ENCODE measurements around the gene ODAD2. TPM values are rescaled to one million over a fixed set of nuclear protein-coding genes. Genes with fewer than 3 reads are reported as not detected.
"Not testable (repeated sequence)": the region's sequence is repeated elsewhere in the genome, so short reads cannot be mapped to it uniquely, and the experiment has no call there.

ODAD2 gene
- total RNA-seq, 2 donors from 2014 or later, result 0.09 to 0.42 TPM

DNA sequence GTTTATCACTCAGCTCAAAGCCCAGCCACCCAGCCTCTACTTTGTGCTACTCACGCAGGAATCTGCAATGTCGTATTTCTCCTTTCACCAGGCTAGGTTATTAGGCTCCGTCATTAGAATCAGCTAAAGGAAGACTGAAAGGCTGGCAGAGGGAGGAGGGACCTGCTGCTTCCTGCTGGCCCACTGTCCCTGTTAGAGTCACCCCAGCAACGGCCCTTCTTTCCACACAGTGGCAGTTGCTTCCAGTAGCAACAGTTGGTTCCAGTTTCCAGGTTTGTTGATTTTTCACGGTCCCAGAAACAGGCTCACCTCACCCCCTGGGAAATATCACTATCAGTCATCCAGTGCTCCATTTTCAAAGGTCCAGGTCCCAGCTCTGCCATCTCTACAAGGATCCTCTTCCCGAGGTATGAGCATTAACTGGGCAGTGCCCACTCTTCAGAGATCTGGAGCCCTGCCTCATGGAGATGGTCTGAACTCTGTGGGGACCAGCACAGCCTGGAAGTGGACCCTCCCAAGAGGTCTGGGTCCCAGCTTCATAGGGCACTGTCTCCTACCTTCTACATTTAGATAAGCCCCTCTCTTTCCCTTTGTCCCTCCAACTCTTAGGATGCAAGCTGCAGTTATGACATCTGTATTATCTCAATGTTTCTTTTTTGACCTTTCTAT lies 15.9 kb downstream of the ODAD2 start:
- intact Hi-C loops (cut with DNase I, micrococcal nuclease), result no loop called here
- ATAC-seq, result no peak

DNA sequence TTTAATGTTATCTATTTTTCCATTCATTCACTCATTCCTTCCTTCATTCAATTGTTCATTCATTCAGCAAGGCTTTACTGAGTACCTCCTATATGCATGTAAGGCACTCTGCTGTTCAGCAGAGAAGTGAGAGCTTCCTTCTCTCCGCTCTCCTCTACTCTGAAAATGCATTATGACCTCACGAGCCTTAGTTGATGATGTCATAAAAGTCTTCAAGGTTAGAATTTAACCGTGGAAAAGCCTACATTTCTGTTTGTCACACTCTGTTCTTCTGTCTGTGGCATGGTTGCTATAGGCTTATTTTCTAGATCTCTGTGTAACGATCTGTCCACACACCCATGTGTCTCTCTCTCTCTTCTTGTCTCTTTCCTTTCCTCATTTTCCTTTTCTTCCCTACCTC lies 17.1 kb downstream of the ODAD2 start:
- intact Hi-C loops (cut with DNase I, micrococcal nuclease), result no loop called here
- no peak for ATAC-seq
- no peak for DNase-seq

More for the DNA sequence above, 15.9 kb downstream of the ODAD2 start:
- no peak for DNase-seq

DNA sequence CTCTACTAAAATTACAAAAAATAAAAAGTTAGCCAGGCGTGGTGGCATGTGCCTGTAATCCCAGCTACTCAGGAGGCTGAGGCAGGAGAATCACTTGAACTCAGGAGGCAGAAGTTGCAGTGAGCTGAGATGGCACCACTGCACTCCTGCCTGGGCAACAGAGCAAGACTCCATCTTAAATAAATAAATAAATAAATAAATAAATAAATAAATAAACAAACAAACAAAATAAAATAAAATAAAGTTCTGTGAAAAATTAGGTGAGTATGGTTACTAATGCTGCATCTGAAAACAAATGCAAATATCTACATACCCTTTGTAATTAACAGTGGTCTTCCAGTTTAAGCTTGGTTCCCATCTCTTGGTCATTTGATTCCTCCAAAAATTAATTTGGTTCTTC lies 28.1 kb downstream of the ODAD2 start:
- ATAC-seq; DNase-seq; intact Hi-C loops (cut with DNase I, micrococcal nuclease): not testable (repeated sequence)

DNA sequence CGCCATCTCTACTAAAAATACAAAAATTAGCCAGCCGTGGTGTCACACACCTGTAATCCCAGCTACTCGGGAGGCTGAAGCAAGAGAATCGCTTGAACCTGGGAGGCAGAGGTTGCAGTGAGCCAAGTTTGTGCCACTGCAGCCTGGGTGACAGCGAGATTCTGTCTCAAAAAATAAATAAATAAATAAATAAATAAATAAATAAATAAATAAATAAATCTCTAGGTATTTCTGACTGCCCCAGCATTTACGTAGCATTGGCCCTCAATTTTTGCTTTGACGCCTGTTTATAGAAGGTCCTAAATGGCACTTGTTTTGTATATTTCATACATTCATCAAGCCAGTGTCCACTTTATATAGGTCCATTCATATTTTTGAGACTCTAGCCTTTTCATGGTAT lies 28.9 kb downstream of the ODAD2 start:
- intact Hi-C loops (cut with DNase I, micrococcal nuclease); ATAC-seq: not testable (repeated sequence)

DNA sequence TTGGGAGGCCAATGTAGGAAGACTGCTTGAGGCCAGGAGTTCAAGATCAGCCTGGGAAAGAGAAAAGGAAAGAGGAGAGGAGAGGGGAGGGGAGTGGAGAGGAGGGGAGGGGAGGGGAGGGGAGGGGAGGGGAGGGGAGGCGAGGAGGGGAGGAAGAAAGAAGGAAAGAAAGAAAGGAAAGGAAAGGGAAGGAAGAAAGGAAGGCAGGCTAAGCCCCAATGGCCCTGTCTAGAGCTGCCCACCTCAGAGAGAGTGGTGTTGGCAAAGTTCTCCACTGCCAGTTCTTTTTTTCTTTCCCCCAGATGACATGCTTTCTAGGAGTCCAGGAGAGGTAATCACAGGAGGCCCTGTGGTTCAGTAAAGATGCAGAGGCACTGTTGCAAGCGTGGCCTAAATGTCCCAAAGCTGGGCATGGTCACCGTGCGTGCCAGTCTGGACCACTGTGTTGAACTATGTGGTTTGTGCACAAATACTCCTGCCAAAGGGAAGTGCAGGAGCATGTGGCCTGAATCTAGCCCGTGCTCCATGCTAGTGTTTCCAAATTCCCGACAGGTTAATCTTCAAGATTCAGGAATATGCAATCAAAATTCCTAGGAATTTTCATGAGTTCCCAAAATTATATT lies 39.7 kb downstream of the ODAD2 start:
- no peak for ATAC-seq
- DNase-seq, result no peak
- intact Hi-C loops (cut with DNase I, micrococcal nuclease), result no loop called here

More for the DNA sequence above, 28.9 kb downstream of the ODAD2 start:
- DNase-seq, result not testable (repeated sequence)

DNA sequence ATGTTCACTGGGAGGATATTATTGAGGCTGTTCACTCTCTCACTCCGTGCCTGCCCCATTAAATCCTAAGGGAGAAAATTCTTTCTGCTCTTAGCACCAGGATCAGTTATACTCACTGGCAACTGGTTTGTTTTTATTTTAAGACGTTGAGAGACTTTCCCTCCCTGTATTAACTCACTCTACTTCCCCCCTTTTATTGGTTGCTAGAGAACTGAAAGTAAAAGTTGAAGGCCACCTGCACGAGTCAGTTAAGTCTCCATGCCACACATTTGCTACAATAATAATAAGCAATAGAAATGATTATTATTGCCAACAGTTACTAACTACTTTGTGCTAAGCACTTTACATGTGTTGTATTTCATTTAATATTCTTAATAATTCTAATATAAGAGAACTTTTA lies 40.5 kb downstream of the ODAD2 start:
- intact Hi-C loops (cut with DNase I, micrococcal nuclease); ATAC-seq; DNase-seq: not testable (repeated sequence)

DNA sequence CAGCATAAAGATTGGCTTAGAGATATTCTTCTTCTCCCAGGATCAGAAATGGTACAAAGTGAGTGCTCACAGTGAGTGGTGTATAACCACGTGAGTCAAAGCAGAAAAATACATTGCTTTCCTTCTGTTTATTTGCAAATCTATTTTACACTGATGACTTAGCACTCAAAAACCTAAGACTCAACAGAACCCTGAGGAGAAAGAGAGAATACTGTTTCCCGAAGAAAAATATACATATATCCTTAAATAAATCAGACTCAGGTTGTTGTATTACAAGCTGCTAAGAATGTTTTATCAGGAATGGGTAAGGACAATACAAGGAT lies 48.7 kb downstream of the ODAD2 start:
- ATAC-seq, result no peak
- DNase-seq, result no peak
- intact Hi-C loops (cut with DNase I, micrococcal nuclease), result no loop called here

DNA sequence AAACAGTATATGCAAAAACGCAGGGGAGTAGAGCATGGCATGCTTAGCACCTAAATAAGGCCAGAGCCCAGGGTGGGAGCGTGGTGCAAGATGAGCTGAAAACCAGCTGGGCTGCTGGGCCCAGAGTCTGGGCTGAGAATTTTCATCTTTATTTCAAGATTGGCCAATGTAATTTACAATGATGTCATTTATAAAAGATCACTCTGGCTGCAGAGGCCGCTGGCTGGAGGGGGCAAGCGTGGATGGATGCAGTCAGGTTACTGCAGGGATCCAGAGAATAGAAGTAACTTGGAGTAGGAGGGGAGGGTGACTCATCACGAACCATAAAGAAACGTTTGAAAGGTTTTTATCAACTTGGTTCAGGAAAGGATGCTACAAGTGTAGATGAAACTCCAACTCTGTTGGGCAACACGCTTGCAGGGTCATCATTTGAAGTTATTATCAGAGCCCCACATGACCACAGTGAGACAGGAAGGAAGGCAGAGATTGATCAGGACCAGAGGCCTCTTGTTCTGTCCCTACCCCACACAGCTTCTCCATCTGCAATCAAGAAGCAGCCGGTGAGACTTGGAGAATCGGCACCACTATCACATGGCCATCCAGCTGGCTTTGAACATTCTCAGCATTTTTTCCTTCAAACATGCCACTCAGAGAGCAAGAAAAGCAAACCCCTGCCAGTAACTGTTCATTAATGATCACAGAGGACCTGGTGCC lies 49.2 kb downstream of the ODAD2 start:
- DNase-seq (no peak), ATAC-seq (no peak)
- intact Hi-C loops (cut with DNase I, micrococcal nuclease), result no loop called here

DNA sequence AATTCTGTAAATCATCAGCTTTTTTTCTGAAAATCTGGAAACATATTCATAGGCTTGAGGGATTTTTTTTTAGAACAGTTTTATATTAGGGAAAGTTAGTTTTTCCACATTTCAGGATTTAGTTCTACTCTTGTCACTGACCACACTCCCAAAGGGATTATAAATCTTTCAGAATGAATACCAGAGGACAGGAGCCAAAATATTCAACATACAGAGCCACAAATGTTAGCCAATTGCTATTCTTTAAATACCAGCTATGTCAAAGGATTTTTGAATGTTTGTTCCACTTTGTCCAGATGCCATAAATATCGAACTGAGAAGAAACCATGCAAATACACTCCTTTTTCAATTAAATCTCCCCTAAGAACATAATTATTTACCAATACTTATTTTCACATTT lies 50.7 kb downstream of the ODAD2 start:
- ATAC-seq (no peak), DNase-seq (no peak)
- intact Hi-C loops (cut with DNase I, micrococcal nuclease), result no loop called here

DNA sequence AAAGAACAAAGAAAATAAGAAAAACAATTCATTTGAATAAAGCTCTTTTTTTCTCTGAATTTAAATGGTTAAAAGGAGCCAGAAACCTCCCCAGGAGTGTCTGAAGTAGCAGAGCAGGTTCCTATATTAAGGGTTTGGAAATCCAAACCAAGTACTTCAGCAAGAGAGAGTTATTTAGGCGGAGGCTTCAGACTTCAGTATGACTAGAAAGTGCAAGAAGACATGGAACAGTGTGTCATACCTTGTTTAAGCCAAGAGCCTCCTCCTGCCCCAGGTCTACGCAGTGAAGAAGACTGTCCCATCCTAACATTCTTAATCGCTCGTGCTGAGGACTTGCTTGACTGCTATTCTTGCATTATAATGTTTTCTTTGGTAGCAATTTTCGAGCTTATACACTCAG lies 51.3 kb downstream of the ODAD2 start:
- ATAC-seq (no peak), DNase-seq (no peak)
- intact Hi-C loops (cut with DNase I, micrococcal nuclease), result no loop called here

DNA sequence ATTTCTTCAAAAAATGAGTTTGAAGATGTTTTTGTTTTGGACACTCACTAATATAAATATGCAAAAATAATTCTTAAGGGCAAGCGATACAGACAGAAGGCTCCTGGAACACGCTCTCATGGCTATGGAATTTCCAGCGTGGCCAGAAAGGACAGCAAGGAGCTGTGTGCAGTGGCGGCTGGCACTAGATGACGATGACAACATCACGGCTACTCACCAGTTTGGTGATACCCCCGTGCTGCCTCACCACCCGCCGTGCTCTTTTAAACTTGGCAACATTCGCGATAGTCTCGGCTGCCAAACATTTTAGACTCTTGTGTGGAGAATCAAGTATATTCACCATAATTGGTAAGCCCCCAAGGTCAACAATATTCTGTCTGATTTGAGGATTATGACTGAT lies 54.9 kb downstream of the ODAD2 start:
- DNase-seq (no peak), ATAC-seq (no peak)
- intact Hi-C loops (cut with DNase I, micrococcal nuclease), result no loop called here

DNA sequence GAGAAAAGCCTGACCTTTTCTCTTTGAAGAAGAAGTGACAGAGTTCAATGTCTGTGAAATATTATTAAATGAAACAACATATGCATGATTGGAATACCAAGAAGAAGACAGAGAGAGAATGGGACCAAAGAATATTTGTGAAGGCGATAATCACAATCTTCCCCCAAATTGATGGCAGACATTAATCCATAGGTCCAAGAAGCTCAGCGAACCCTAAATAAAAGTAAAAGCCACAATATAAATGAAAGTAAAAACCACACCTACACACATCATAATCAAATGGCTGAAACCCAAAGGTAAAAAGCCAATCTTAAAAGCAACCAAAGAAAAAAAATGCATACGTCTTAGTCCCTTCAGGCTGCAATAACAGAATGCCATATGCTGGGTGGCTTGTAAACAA lies 84.0 kb downstream of the ODAD2 start:
- intact Hi-C loops (cut with DNase I, micrococcal nuclease), result no loop called here
- DNase-seq (no peak), ATAC-seq (no peak)

DNA sequence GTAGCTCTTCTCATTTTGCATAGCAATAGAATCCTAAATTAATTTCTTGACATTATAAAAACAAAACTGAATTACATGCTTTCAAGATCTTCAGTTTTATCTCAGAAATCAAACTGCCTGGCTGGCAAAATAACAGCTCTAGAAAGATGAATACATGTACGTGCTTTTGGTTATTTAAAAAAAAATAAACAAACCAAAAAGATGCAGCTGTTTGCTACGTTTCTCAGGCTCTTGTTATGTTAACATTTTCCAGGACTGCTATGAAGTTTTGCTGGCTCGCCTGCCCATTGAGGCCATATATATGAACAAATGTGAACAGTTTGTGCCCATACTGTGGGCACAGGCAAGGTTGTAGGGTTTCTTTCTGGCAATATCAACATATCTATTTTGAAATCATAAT lies 86.6 kb downstream of the ODAD2 start:
- DNase-seq (no peak), ATAC-seq (no peak)
- intact Hi-C loops (cut with DNase I, micrococcal nuclease), result no loop called here

DNA sequence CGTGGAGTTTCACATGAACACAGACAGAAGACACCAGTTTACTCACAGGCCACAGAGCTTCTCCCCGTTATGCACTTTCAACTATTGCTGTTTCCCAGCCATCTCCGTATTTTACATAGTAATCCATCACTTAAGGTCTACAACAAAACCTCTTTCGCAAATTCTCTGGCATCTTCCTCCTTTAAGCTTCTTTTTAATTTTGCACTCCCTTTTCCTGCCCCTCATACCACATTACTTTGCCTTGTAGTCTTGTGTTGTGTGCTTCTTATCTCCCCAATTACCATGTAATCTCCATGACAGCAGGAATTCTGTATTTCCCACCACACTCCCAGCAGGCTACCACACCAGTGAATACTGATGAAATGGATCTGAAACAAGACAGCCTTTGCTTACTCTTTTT lies 87.3 kb downstream of the ODAD2 start:
- no peak for DNase-seq
- no peak for ATAC-seq
- intact Hi-C loops (cut with DNase I, micrococcal nuclease), result no loop called here

DNA sequence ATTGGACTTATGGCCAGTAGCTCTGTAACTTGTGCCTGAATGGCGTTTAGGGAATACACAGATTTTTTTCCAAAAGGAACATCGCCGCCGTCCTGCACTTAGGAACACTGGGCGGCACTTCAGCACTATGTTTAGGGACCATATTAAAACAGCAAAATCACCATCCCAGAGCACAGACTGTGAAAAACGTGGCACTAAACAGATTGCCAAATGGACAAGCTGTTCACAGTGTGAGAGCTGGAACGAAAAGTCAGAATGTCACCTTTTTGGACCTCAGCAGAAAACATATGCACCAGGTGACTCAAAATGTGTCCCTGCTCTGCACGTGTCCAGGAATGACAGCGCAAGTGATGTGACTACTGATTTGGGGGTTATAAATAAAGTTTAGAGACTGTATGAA lies 87.9 kb downstream of the ODAD2 start:
- intact Hi-C loops (cut with DNase I, micrococcal nuclease), result no loop called here
- ATAC-seq (no peak), DNase-seq (no peak)

DNA sequence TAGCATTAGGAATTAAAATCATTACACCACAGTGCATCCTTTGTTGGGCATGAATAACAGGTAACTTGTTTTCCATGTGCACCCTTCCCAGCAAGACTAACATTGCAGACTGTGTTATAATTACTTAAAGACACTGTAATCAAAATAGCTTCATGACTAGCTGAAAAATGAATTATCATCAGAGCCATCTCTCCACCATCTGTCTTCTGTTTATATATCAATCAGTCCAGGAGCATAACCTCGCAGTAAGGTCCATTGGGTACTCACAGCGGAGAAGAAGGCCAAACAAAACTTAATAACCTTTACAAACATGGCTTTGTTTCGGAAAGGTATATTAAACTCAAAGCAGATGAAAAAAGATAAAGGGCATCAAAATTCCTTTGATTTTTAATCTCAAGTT lies 90.6 kb downstream of the ODAD2 start:
- no peak for DNase-seq
- ATAC-seq, result no peak
- intact Hi-C loops (cut with DNase I, micrococcal nuclease), result no loop called here

DNA sequence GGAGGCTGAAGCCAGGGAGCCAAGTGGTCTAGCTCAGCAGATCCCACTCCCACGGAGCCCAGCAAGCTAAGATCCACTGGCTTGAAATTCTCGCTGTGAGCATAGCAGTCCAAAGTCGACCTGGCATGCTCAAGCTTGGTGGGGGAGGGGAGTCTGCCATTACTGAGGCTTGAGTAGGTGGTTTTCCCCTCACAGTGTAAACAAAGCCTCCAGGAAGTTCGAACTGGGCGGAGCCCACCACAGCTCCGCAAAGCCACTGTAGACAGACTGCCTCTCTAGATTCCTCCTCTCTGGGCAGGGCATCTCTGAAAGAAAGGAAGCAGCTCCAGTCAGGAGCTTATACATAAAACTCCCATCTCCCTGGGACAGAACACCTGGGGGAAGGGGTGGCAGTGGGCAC lies 99.4 kb downstream of the ODAD2 start:
- DNase-seq, result peak in 1 of 2 donors; percentile 56
- intact Hi-C loops (cut with DNase I, micrococcal nuclease); ATAC-seq: not testable (repeated sequence)

DNA sequence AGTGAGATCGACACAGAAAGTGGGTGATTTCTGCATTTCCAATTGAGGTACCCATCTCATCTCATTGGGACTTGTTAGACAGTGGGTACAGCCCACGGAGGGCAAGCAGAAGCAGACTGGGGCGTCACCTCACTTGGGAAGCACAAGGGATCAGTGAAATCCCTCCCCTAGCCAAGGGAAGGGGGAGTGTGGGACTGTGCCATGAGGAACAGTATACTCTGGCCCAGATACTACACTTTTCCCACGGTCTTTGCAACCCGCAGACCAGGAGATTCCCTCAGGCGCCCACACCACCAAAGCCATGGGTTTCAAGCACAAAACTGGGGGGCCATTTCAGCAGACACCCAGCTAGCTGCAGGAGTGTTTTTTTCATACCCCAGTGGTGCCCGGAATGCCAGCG lies 99.8 kb downstream of the ODAD2 start:
- DNase-seq (no peak), ATAC-seq (no peak)
- intact Hi-C loops (cut with DNase I, micrococcal nuclease), result no loop called here

DNA sequence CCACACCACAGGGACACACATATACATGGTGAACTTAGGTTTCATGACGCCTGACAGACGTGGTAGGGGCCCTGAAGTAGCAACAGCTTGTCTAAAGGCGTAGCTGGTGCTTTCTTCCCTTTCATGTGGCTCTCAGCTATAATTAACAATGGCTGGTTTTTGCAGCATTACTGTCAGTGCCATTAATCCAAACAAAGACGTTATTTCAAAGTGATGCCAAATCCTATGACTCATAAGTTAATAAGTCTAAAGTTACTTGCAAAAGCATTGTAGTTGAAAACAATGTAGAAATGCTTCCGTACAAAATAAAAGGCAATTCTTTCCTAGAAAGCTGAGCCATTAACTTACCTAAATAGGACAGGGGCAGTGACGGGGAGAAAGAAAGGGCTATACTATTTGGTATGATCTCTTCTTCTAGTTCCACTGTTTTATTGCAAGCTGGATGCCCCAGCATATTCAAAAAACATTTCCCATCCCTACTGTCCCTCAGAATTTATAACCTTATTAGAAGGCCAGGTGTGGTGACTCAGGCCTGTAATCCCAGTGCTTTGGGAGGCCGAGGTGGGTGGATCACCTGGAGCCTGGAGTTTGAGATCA lies 105.4 kb downstream of the ODAD2 start:
- intact Hi-C loops (cut with DNase I, micrococcal nuclease), result no loop called here
- DNase-seq (no peak), ATAC-seq (no peak)

DNA sequence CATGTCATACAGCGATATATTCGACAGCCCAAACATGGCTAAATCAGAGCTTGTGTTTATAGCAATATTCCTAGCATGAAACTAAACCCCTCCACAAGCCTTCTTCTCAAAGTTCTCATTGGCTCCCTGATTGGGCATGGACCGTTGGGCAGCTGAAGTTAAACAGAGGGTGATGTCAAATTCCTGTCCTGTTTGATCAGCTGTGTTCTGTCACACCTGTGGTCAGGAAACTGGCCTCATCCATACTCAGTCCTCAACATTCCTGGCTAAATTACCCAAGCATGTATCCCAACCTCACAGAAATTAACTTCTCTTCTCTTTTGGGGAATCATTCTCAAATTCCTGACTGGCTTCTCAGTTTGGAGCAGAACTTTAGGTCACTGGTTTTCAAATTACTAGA lies 107.9 kb downstream of the ODAD2 start:
- intact Hi-C loops (cut with DNase I, micrococcal nuclease), result no loop called here
- ATAC-seq, result no peak
- no peak for DNase-seq

All from left colon (tissue), 2 donors.